NK-92 (cell line): Measurements from ENCODE around the gene WNK2.

Experiments used
- DNase-seq: peaks from one replicate; lab custom pipeline; 2025; ENCODE audit not compliant: unreplicated experiment; lab: John Stamatoyannopoulos, UW

WNK2 gene

GRCh38 chr9:93161786-93162562, 22.0 kb upstream of the WNK2 start:
- DNase-seq: no peak

- no peak for DNase-seq
Measured at GRCh38 chr9:93164085-93164484, 19.9 kb upstream of the WNK2 start.

GRCh38 chr9:93166699-93167098, 17.2 kb upstream of the WNK2 start:
- DNase-seq: no peak

- no peak for DNase-seq
Measured at GRCh38 chr9:93167185-93167584, 16.8 kb upstream of the WNK2 start.

GRCh38 chr9:93167838-93168237, 16.1 kb upstream of the WNK2 start:
- DNase-seq: no peak

- no peak for DNase-seq
Measured at GRCh38 chr9:93168581-93168980, 15.4 kb upstream of the WNK2 start.

GRCh38 chr9:93169444-93169843, 14.5 kb upstream of the WNK2 start:
- DNase-seq: no peak

- no peak for DNase-seq
Measured at GRCh38 chr9:93170571-93170970, 13.4 kb upstream of the WNK2 start.

GRCh38 chr9:93171261-93171990, 12.5 kb upstream of the WNK2 start:
- DNase-seq: no peak

GRCh38 chr9:93172666-93173364, 11.1 kb upstream of the WNK2 start:
- no peak for DNase-seq

- DNase-seq: no peak
Measured at GRCh38 chr9:93173365-93174051, 10.4 kb upstream of the WNK2 start.

GRCh38 chr9:93174976-93175375, 9.0 kb upstream of the WNK2 start:
- DNase-seq: no peak

- no peak for DNase-seq
Measured at GRCh38 chr9:93177676-93178075, 6.3 kb upstream of the WNK2 start.

- DNase-seq: no peak
Measured at GRCh38 chr9:93178851-93179786, 4.8 kb upstream of the WNK2 start.

GRCh38 chr9:93180938-93181337, 3.0 kb upstream of the WNK2 start:
- DNase-seq: no peak

GRCh38 chr9:93181672-93182435, 2.1 kb upstream of the WNK2 start:
- DNase-seq: no peak

GRCh38 chr9:93182572-93182971, 1.4 kb upstream of the WNK2 start:
- DNase-seq: no peak

- DNase-seq: no peak
Measured at GRCh38 chr9:93183131-93183662, 742 bp upstream of the WNK2 start.
